RWPE2 (cell line): ENCODE data around the gene PNMA8A.

Experiments used
- ATAC-seq: fragments of 200-7000 bp; cut with Tn5 transposase; 3 replicates; pipeline ENCODE4 v1.9.1; 2021; ENCODE audit warnings: low read depth
- DNase-seq: peaks from one replicate; pipeline ENCODE4 v3.0.0-alpha.2; 2020; ENCODE audit warnings: low spot score
- H3K27ac ChIP-seq: fragments of 450-650 bp; 2 replicates; pipeline ENCODE4 v1.5.1; 2017; ENCODE audit warnings: mild to moderate bottlenecking; ENCODE audit not compliant: poor library complexity, severe bottlenecking
- H3K27me3 ChIP-seq: fragments of 250-450 bp; sonication (Bioruptor Pico); 2 replicates; pipeline ENCODE4 v1.5.1; 2021; ENCODE audit warnings: mild to moderate bottlenecking, moderate library complexity; ENCODE audit not compliant: insufficient read depth, poor library complexity, severe bottlenecking
- H3K36me3 ChIP-seq: fragments of 250-450 bp; sonication (Bioruptor Pico); 2 replicates; pipeline ENCODE4 v1.5.1; 2020; ENCODE audit warnings: low read depth, mild to moderate bottlenecking, moderate library complexity
- H3K4me1 ChIP-seq: fragments of 250-450 bp; sonication (Bioruptor Pico); 2 replicates; pipeline ENCODE4 v1.5.1; 2021; ENCODE audit warnings: mild to moderate bottlenecking, moderate library complexity; ENCODE audit not compliant: insufficient read depth, poor library complexity, severe bottlenecking
- H3K4me3 ChIP-seq: fragments of 250-450 bp; sonication (Bioruptor Pico); 2 replicates; pipeline ENCODE4 v1.5.1; 2021; ENCODE audit warnings: mild to moderate bottlenecking, moderate library complexity; ENCODE audit not compliant: severe bottlenecking
- H3K9me3 ChIP-seq: fragments of 250-450 bp; sonication (Bioruptor Pico); 2 replicates; pipeline ENCODE4 v1.5.1; 2021; ENCODE audit warnings: mild to moderate bottlenecking, moderate library complexity; ENCODE audit not compliant: severe bottlenecking
- TF ChIP-seq, protein P1 (sequence below): fragments of 450-650 bp; IDR thresholded peaks from one replicate; pipeline ENCODE4 v1.5.1; 2017; ENCODE audit warnings: mild to moderate bottlenecking, moderate library complexity; ENCODE audit not compliant: poor library complexity, severe bottlenecking

PNMA8A gene

DNA sequence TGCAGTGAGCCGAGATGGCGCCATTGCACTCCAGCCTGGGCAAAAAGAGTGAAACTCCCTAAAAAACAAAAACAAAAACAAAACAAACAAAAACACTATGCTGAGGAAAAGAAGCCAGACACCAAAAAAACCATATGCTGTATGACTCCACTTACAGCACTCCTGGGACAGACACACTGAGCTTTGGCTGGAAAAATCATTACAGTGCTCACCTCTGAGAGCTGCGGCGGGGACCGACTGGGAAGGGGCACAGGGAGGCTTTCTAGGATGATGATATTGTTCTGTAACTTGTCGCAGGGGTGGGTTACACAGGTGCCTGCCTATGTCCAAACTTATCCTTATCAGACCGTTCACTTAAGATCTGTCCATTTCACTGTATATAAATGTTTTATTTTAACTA, 7.8 kb downstream of the PNMA8A start:
- TF ChIP-seq, protein P1, sequence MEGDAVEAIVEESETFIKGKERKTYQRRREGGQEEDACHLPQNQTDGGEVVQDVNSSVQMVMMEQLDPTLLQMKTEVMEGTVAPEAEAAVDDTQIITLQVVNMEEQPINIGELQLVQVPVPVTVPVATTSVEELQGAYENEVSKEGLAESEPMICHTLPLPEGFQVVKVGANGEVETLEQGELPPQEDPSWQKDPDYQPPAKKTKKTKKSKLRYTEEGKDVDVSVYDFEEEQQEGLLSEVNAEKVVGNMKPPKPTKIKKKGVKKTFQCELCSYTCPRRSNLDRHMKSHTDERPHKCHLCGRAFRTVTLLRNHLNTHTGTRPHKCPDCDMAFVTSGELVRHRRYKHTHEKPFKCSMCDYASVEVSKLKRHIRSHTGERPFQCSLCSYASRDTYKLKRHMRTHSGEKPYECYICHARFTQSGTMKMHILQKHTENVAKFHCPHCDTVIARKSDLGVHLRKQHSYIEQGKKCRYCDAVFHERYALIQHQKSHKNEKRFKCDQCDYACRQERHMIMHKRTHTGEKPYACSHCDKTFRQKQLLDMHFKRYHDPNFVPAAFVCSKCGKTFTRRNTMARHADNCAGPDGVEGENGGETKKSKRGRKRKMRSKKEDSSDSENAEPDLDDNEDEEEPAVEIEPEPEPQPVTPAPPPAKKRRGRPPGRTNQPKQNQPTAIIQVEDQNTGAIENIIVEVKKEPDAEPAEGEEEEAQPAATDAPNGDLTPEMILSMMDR: no peak
- Histone ChIP-seq H3K27ac (peak overlapping the region; percentile 4), H3K4me1 (peaks cover 36% of the 10 kb centered on the region), H3K36me3 (no peaks in the 10 kb centered on the region), H3K4me3 (no peak overlapping the region), H3K9me3 (no peaks in the 10 kb centered on the region), H3K27me3 (no peaks in the 10 kb centered on the region)
- no peak for DNase-seq
- ATAC-seq: no peak

DNA sequence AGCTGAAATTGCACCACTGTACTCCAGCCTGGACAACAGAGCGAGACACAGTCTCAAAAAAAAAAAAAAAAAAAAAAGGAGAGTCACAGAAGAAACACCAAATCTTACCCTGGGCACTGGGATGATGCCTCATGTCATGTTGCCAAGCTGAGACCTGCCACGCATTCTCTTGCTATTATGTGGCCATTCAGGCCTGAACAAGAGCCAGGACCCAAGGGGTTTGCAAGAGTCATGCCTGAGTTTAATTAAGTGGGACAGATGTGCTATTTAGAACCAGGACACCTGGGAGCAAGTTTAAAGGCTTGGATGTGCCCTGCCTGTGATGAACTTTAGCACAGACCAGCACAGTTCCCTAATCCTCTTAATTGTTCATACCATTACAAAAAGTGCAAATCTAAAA, 9.8 kb downstream of the PNMA8A start:
- H3K36me3 ChIP-seq: no peaks in the 10 kb centered on the region

DNA sequence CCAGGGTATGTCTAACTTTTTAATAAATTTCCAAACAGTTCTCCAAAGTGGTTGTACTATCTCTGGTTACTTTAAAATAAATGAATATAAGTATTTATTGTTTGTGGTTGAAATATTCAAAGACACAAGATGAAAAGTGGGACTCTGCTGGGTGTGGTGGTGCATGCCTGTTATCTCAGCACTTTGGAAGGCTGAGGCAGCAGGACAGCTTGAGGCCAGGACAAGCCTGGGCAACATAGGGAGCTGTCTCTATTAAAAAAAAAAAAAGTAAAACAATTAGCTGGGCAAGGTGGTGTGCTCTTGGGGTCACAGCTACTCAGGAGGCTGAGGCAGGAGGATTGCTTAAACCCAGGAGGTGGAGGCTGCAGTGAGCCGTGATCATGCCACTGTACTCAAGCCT, 10.4 kb downstream of the PNMA8A start:
- ATAC-seq (peak; percentile 58; the same call in 2 of the 3 replicates), DNase-seq (no peak)
- peaks cover 25% of the 10 kb centered on the region for H3K4me1 ChIP-seq
- TF ChIP-seq, protein P1: no peak
- no peaks in the 10 kb centered on the region for H3K27me3 ChIP-seq
- no peaks in the 10 kb centered on the region for H3K36me3 ChIP-seq
- no peaks in the 10 kb centered on the region for H3K9me3 ChIP-seq
- H3K27ac ChIP-seq: peak overlapping the region; percentile 72
- H3K4me3 ChIP-seq: no peak overlapping the region

More for the DNA sequence above, 9.8 kb downstream of the PNMA8A start:
- no peaks in the 10 kb centered on the region for H3K27me3 ChIP-seq
- no peaks in the 10 kb centered on the region for H3K9me3 ChIP-seq
- TF ChIP-seq, protein P1: no peak
- DNase-seq: peak; percentile 79
- peak; percentile 87 for ATAC-seq
- no peak overlapping the region for H3K4me3 ChIP-seq
- H3K4me1 ChIP-seq: peaks cover 27% of the 10 kb centered on the region
- H3K27ac ChIP-seq: peak overlapping the region; percentile 72

DNA sequence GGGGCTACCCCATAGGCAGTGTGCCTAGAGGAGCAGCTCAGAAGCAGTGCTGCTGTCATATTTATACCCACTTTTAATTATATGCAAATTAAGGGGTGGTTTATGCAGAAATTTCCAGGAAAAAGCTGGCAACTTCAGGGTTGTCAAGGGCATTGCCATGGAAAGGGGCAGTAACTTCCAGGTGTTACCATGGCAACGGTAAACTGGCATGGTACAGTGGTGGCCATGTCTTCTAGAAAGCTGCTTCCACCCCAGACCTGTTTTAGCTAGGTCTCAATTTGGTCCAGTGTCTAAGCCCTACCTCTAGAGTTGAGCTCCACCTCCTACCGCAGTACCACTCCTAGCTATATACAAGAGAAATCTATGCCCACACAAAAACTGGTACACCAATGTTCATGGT, 11.3 kb downstream of the PNMA8A start:
- no peak overlapping the region for H3K4me3 ChIP-seq
- H3K36me3 ChIP-seq: no peaks in the 10 kb centered on the region
- H3K27ac ChIP-seq: peak overlapping the region; percentile 72
- DNase-seq: no peak
- TF ChIP-seq, protein P1: no peak
- peaks cover 24% of the 10 kb centered on the region for H3K4me1 ChIP-seq
- ATAC-seq: no peak
- H3K9me3 ChIP-seq: no peaks in the 10 kb centered on the region
- H3K27me3 ChIP-seq: no peaks in the 10 kb centered on the region

DNA sequence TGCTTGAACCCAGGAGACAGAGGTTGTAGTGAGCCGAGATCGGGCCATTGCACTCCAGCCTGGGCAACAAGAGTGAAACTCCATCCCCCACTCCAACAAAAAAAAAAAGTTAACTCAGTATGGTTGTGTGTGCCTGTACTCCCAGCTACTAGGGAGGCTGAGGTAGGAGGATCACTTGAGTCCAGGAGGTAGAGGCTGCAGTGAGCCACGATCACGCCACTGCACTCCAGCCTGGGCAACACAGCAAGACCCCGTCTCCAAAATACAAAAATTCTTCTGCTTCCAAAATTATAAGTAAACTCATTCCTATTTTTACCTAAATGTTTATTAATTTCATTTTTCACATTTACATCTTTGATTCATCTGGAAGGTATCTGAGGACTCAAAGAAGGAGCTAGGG, 14.4 kb downstream of the PNMA8A start:
- Histone ChIP-seq H3K9me3 (no peaks in the 10 kb centered on the region), H3K27ac (no peak overlapping the region), H3K36me3 (no peaks in the 10 kb centered on the region), H3K27me3 (no peaks in the 10 kb centered on the region), H3K4me3 (no peak overlapping the region), H3K4me1 (peaks cover 33% of the 10 kb centered on the region)
- no peak for ATAC-seq
- no peak for DNase-seq
- TF ChIP-seq, protein P1: no peak
